Smooth muscle cell (in vitro differentiated cells): ENCODE results near the gene ZNF532. TPM values are rescaled to one million over a fixed set of nuclear protein-coding genes. Genes with fewer than 3 reads are reported as not detected.
"Not testable (repeated sequence)": the region's sequence is repeated elsewhere in the genome, so short reads cannot be mapped to it uniquely, and the experiment has no call there.

Source experiments
- DNase-seq: peaks from one replicate; lab custom pipeline; 2025; ENCODE audit not compliant: unreplicated experiment; lab: John Stamatoyannopoulos, UW
- H2AFZ ChIP-seq: fragments of 200-600 bp; sonication (generic); 2 replicates; pipeline ENCODE4 v1.6.0; 2016; ENCODE audit warnings: antibody characterized with exemption, low read depth, mild to moderate bottlenecking
- H3F3A ChIP-seq: fragments of 200-600 bp; sonication (generic); 2 replicates; pipeline ENCODE4 v1.6.0; 2017; ENCODE audit warnings: antibody characterized with exemption, low read depth
- H3K27ac ChIP-seq: fragments of 200-600 bp; sonication (generic); 2 replicates; pipeline ENCODE4 v1.5.1; 2016; ENCODE audit warnings: low read depth, mild to moderate bottlenecking
- H3K27me3 ChIP-seq: fragments of 200-600 bp; sonication (generic); 2 replicates; pipeline ENCODE4 v1.6.1; 2016; ENCODE audit warnings: low read depth, mild to moderate bottlenecking
- H3K36me3 ChIP-seq: fragments of 200-600 bp; sonication (generic); 2 replicates; pipeline ENCODE4 v1.5.1; 2016; ENCODE audit warnings: low read depth
- H3K4me1 ChIP-seq: fragments of 200-600 bp; sonication (generic); 2 replicates; pipeline ENCODE4 v1.5.1; 2016; ENCODE audit warnings: low read depth
- H3K4me2 ChIP-seq: fragments of 200-600 bp; sonication (generic); 2 replicates; pipeline ENCODE4 v1.6.0; 2016; ENCODE audit warnings: mild to moderate bottlenecking
- H3K4me3 ChIP-seq: fragments of 200-600 bp; sonication (generic); 2 replicates; pipeline ENCODE4 v1.5.1; 2016; ENCODE audit warnings: mild to moderate bottlenecking
- H3K79me2 ChIP-seq: fragments of 200-600 bp; sonication (generic); 2 replicates; pipeline ENCODE4 v1.6.0; 2016; ENCODE audit warnings: low read depth, mild to moderate bottlenecking
- H3K9ac ChIP-seq: fragments of 200-600 bp; sonication (generic); 2 replicates; pipeline ENCODE4 v1.6.0; 2016; ENCODE audit warnings: low read depth
- H3K9me3 ChIP-seq: fragments of 200-600 bp; sonication (generic); replicated peaks from 2 replicates; pipeline ENCODE4 v1.5.1; 2016; ENCODE audit warnings: low read depth
- H4K20me1 ChIP-seq: fragments of 200-600 bp; sonication (generic); 2 replicates; pipeline ENCODE4 v1.6.0; 2016; ENCODE audit warnings: low read depth
- WGBS: methylation state at CpG from one replicate; pipeline ENCODE4 v1.1.7; 2016; ENCODE audit warnings: low lambda C conversion rate; 5-methylcytosine and 5-hydroxymethylcytosine counted together
- polyA plus RNA-seq: library from polyadenylated mRNA; unstranded; fragments of >200 nt; fragmentation: Nextera tagmentation; extraction: Ambion mirVana; gene quantifications from 2 replicates; pipeline ENCODE4 v1.2.1, GENCODE V29; 2016
- total RNA-seq: library from RNA; depleted of rRNA; stranded (reverse); fragments of >200 nt; gene quantifications from 2 replicates; pipeline ENCODE4 v1.2.3, GENCODE V29; 2014
- TF ChIP-seq, protein P1 (sequence below): fragments of 200-600 bp; sonication (generic); IDR thresholded peaks from 2 replicates; pipeline ENCODE4 v1.5.1; 2017; ENCODE audit warnings: borderline replicate concordance, mild to moderate bottlenecking, antibody characterized with exemption; ENCODE audit not compliant: insufficient read depth, poor library complexity, severe bottlenecking

Gene ZNF532
- total and polyA plus RNA-seq, 2 experiments from 2014 or later: 31.6 to 126 TPM

DNA sequence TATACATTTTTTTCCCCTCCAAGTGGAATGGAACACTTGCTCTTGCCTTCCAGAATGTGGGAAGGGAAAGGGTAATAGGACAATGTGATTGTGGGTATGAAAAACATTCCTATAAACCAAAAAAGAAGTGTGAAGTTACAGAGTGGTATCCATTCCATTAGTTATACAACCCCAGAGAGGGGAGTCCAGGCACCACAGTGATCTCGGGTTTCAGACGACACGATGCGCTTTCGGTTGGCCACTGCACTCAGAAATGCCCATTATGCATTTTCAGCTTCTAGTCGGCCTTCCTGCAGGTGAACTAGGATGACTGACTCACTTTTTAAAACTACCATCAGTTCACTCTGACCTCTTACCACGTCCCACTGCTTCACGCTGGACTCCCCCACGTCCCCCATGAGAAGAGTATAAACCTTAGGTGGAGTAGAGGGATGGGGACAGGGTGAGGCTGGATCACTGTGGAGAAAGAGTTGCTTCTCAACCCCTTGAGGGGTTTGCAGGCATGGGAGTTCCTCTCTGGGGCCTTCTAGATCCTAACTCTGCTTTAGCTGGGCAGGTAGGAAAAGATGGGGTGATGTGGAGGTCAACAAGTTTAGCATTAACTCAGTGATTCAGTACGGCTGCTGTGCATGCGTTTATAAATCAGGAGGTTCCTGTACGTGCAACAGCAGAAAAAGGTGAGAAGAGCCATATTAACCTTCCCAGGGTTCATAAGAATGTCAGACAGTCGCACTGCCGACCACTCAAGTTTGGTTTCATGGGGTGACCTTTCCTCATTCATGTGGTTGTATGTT, 50.5 kb downstream of the ZNF532 start:
- no peak for DNase-seq
- no peak overlapping the region for H3K4me2 ChIP-seq
- no peaks in the 10 kb centered on the region for H3K27me3 ChIP-seq
- peaks cover 15% of the 10 kb centered on the region for H3K4me1 ChIP-seq
- no peaks in the 10 kb centered on the region for H3K36me3 ChIP-seq
- no peaks in the 10 kb centered on the region for H3F3A ChIP-seq
- TF ChIP-seq, protein P1, sequence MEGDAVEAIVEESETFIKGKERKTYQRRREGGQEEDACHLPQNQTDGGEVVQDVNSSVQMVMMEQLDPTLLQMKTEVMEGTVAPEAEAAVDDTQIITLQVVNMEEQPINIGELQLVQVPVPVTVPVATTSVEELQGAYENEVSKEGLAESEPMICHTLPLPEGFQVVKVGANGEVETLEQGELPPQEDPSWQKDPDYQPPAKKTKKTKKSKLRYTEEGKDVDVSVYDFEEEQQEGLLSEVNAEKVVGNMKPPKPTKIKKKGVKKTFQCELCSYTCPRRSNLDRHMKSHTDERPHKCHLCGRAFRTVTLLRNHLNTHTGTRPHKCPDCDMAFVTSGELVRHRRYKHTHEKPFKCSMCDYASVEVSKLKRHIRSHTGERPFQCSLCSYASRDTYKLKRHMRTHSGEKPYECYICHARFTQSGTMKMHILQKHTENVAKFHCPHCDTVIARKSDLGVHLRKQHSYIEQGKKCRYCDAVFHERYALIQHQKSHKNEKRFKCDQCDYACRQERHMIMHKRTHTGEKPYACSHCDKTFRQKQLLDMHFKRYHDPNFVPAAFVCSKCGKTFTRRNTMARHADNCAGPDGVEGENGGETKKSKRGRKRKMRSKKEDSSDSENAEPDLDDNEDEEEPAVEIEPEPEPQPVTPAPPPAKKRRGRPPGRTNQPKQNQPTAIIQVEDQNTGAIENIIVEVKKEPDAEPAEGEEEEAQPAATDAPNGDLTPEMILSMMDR: no peak
- no peak overlapping the region for H2AFZ ChIP-seq
- H3K9me3 ChIP-seq: no peaks in the 10 kb centered on the region
- H3K4me3 ChIP-seq: no peak overlapping the region
- no peak overlapping the region for H3K9ac ChIP-seq
- H3K79me2 ChIP-seq: peaks cover 71% of the 10 kb centered on the region
- H3K27ac ChIP-seq: no peak overlapping the region
- 77% methylated on average over 14 of the region's 14 CpGs for WGBS
- H4K20me1 ChIP-seq: peaks cover 98% of the 10 kb centered on the region

DNA sequence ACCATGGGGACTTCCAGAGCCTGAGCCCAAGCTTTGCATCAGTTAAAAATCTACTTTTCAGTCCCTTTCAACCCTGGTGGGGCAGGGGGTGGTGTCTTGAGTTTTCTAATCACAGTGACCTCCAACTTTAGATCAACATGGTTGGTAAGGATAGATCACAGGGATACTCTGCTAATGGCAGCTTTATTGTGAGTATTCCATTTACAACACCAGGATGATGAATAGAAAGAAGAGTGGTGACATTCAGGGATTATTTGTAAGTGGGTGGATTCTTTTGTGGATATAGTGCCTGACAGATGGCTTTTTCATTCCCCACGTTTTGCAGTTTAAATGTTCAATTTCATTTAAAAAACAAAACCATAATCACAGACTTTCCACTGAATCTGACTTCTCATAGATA, 51.3 kb downstream of the ZNF532 start:
- H3K79me2 ChIP-seq: peaks cover 69% of the 10 kb centered on the region
- H3K9me3 ChIP-seq: no peaks in the 10 kb centered on the region
- DNase-seq: no peak
- no peaks in the 10 kb centered on the region for H3F3A ChIP-seq
- H3K4me2 ChIP-seq: no peak overlapping the region
- H3K27me3 ChIP-seq: no peaks in the 10 kb centered on the region
- H3K36me3 ChIP-seq: no peaks in the 10 kb centered on the region
- H3K4me1 ChIP-seq: peaks cover 12% of the 10 kb centered on the region
- no peak overlapping the region for H2AFZ ChIP-seq
- H4K20me1 ChIP-seq: peaks cover 98% of the 10 kb centered on the region
- TF ChIP-seq, protein P1: no peak
- WGBS: 39% methylated on average over 1 of the region's 1 CpG
- no peak overlapping the region for H3K9ac ChIP-seq
- H3K27ac ChIP-seq: no peak overlapping the region
- no peak overlapping the region for H3K4me3 ChIP-seq

DNA sequence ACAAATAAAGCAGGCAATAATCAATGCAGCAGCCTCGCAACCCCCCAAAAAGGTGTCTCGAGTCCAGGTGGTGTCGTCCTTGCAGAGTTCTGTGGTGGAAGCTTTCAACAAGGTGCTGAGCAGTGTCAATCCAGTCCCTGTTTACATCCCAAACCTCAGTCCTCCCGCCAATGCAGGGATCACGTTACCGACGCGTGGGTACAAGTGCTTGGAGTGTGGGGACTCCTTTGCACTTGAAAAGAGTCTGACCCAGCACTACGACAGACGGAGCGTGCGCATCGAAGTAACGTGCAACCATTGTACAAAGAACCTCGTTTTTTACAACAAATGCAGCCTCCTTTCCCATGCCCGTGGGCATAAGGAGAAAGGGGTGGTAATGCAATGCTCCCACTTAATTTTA, 55.3 kb downstream of the ZNF532 start:
- not testable (repeated sequence) for H3K27ac ChIP-seq, H3K4me2 ChIP-seq, DNase-seq, H3K9ac ChIP-seq, H3K4me3 ChIP-seq, H3K36me3 ChIP-seq, H2AFZ ChIP-seq, H3F3A ChIP-seq, H3K4me1 ChIP-seq, H3K27me3 ChIP-seq, H3K9me3 ChIP-seq
- H3K79me2 ChIP-seq: peaks cover 71% of the 10 kb centered on the region
- H4K20me1 ChIP-seq: peaks cover 98% of the 10 kb centered on the region
- WGBS: 97% methylated on average over 16 of the region's 16 CpGs

DNA sequence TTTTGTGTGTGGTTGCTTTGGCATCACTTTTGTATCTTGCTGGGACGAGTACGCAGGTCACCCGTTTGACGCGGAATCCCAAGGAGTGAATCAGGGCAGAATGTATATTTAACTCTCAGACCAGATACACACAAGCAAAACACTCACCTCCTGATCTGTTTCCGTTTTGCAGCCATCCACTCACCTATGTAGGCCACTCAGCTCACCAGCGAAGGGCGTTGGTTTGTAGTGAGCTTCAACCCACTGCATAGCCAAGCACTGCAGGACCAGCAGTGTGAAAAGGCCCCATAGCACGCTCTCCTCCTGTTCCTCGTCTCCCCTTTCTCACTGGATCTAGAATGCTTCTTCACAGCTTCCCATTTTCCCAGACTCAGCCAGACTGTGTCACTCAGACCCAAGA, 58.3 kb downstream of the ZNF532 start:
- no peaks in the 10 kb centered on the region for H3K27me3 ChIP-seq
- H3K36me3 ChIP-seq: no peaks in the 10 kb centered on the region
- H3K4me1 ChIP-seq: peaks cover 14% of the 10 kb centered on the region
- H3K9me3 ChIP-seq: no peaks in the 10 kb centered on the region
- WGBS: 95% methylated on average over 10 of the region's 10 CpGs
- DNase-seq: no peak
- no peak overlapping the region for H3K9ac ChIP-seq
- H4K20me1 ChIP-seq: peaks cover 99% of the 10 kb centered on the region
- no peak overlapping the region for H2AFZ ChIP-seq
- no peak overlapping the region for H3K27ac ChIP-seq
- H3F3A ChIP-seq: no peaks in the 10 kb centered on the region
- no peak overlapping the region for H3K4me3 ChIP-seq
- TF ChIP-seq, protein P1: no peak
- peaks cover 81% of the 10 kb centered on the region for H3K79me2 ChIP-seq
- H3K4me2 ChIP-seq: no peak overlapping the region
